Hepatocyte (in vitro differentiated cells): ENCODE results near the gene PACRG. TPM values are rescaled to one million over a fixed set of nuclear protein-coding genes. Genes with fewer than 3 reads are reported as not detected.

Source experiments
- DNase-seq: peaks from one replicate; pipeline ENCODE4 v3.0.0-alpha.2; 2016; ENCODE audit warnings: low spot score
- H2AFZ ChIP-seq: fragments of 200-600 bp; sonication (generic); 2 replicates; pipeline ENCODE4 v1.6.0; 2016; ENCODE audit warnings: antibody characterized with exemption, mild to moderate bottlenecking
- H3K27ac ChIP-seq: fragments of 200-600 bp; sonication (generic); 2 replicates; pipeline ENCODE4 v1.5.1; 2016; ENCODE audit warnings: mild to moderate bottlenecking
- H3K27me3 ChIP-seq: fragments of 200-600 bp; sonication (generic); 2 replicates; pipeline ENCODE4 v1.6.1; 2016
- H3K36me3 ChIP-seq: fragments of 200-600 bp; sonication (generic); replicated peaks from 2 replicates; pipeline ENCODE4 v1.5.1; 2016; ENCODE audit warnings: low read depth; ENCODE audit not compliant: insufficient read depth
- H3K4me1 ChIP-seq: fragments of 200-600 bp; sonication (generic); 2 replicates; pipeline ENCODE4 v1.5.1; 2016; ENCODE audit warnings: mild to moderate bottlenecking, moderate library complexity; ENCODE audit not compliant: insufficient read depth
- H3K4me2 ChIP-seq: fragments of 200-600 bp; sonication (generic); 2 replicates; pipeline ENCODE4 v1.6.0; 2016
- H3K4me3 ChIP-seq: fragments of 200-600 bp; sonication (generic); 2 replicates; pipeline ENCODE4 v1.5.1; 2016; ENCODE audit warnings: mild to moderate bottlenecking
- H3K79me2 ChIP-seq: fragments of 200-600 bp; sonication (generic); 2 replicates; pipeline ENCODE4 v1.6.0; 2017; ENCODE audit warnings: mild to moderate bottlenecking
- H3K9me2 ChIP-seq: fragments of 200-600 bp; sonication (generic); replicated peaks from 2 replicates; pipeline ENCODE4 v1.6.0; 2017; ENCODE audit warnings: mild to moderate bottlenecking; ENCODE audit not compliant: insufficient read depth
- H3K9me3 ChIP-seq: fragments of 200-600 bp; sonication (generic); 2 replicates; pipeline ENCODE4 v1.5.1; 2016; ENCODE audit warnings: low read depth, mild to moderate bottlenecking
- H4K20me1 ChIP-seq: fragments of 200-600 bp; sonication (generic); 2 replicates; pipeline ENCODE4 v1.6.0; 2016; ENCODE audit warnings: mild to moderate bottlenecking; ENCODE audit not compliant: insufficient read depth, poor library complexity, severe bottlenecking
- EZH2 ChIP-seq: fragments of 200-600 bp; sonication (generic); IDR thresholded peaks from 2 replicates; pipeline ENCODE4 v1.6.1; 2016; ENCODE audit warnings: antibody characterized with exemption, mild to moderate bottlenecking, borderline replicate concordance
- EZH2phosphoT487 ChIP-seq: fragments of 200-600 bp; sonication (generic); IDR thresholded peaks from one replicate; pipeline ENCODE4 v1.6.1; 2018; ENCODE audit warnings: antibody characterized with exemption, mild to moderate bottlenecking, low read depth, moderate library complexity; ENCODE audit not compliant: unreplicated experiment, severe bottlenecking
- WGBS: methylation state at CpG from one replicate; pipeline ENCODE4 v1.1.6; 2016; ENCODE audit warnings: low lambda C conversion rate; ENCODE audit errors: missing lambda C conversion rate; 5-methylcytosine and 5-hydroxymethylcytosine counted together
- polyA plus RNA-seq: library from polyadenylated mRNA; unstranded; fragments of >200 nt; fragmentation: Nextera tagmentation; extraction: Ambion mirVana; gene quantifications from 2 replicates; pipeline ENCODE4 v1.2.1, GENCODE V29; 2016
- total RNA-seq: library from RNA; depleted of rRNA; stranded (reverse); fragments of >200 nt; gene quantifications from 2 replicates; pipeline ENCODE4 v1.2.3, GENCODE V29; 2014
- TF ChIP-seq, protein P1 (sequence below): fragments of 200-600 bp; sonication (generic); IDR thresholded peaks from 2 replicates; pipeline ENCODE4 v1.5.1; 2016; ENCODE audit warnings: antibody characterized with exemption, mild to moderate bottlenecking; ENCODE audit not compliant: poor library complexity

The PACRG gene
- total and polyA plus RNA-seq, 2 experiments from 2014 or later: 0.91 to 2.6 TPM

DNA sequence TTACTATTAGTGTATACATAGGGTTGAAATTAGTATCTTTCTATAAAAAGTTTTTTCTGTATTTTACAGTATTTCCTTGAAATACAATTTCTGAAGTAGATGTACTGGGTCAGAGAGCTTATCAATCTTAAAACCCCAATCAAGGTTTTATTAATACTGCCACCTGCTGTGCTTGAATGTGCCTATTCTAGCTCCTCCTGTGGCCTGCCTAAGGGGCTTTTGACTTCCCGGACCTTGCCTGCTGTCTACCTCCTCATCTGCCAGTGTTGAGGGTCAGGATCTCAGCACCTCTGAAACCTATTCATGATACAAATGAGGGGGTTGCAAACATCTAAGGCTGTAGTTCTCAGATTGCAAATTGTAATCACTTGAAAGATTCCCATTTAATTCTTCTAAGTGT lies 9.2 kb downstream of the PACRG start:
- Histone ChIP-seq H3K4me2 (no peak overlapping the region), H3K79me2 (no peaks in the 10 kb centered on the region), H3K4me1 (no peaks in the 10 kb centered on the region), H3K9me2 (no peaks in the 10 kb centered on the region), H3K9me3 (no peaks in the 10 kb centered on the region), H4K20me1 (no peaks in the 10 kb centered on the region), H2AFZ (no peak overlapping the region), H3K4me3 (no peak overlapping the region), H3K27me3 (no peaks in the 10 kb centered on the region), H3K36me3 (no peaks in the 10 kb centered on the region), H3K27ac (no peak overlapping the region)
- DNase-seq: no peak
- TF ChIP-seq, protein P1, sequence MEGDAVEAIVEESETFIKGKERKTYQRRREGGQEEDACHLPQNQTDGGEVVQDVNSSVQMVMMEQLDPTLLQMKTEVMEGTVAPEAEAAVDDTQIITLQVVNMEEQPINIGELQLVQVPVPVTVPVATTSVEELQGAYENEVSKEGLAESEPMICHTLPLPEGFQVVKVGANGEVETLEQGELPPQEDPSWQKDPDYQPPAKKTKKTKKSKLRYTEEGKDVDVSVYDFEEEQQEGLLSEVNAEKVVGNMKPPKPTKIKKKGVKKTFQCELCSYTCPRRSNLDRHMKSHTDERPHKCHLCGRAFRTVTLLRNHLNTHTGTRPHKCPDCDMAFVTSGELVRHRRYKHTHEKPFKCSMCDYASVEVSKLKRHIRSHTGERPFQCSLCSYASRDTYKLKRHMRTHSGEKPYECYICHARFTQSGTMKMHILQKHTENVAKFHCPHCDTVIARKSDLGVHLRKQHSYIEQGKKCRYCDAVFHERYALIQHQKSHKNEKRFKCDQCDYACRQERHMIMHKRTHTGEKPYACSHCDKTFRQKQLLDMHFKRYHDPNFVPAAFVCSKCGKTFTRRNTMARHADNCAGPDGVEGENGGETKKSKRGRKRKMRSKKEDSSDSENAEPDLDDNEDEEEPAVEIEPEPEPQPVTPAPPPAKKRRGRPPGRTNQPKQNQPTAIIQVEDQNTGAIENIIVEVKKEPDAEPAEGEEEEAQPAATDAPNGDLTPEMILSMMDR: peak; percentile 17
- no peak for TF ChIP-seq EZH2phosphoT487
- 26% methylated on average over 1 of the region's 1 CpG for WGBS

DNA sequence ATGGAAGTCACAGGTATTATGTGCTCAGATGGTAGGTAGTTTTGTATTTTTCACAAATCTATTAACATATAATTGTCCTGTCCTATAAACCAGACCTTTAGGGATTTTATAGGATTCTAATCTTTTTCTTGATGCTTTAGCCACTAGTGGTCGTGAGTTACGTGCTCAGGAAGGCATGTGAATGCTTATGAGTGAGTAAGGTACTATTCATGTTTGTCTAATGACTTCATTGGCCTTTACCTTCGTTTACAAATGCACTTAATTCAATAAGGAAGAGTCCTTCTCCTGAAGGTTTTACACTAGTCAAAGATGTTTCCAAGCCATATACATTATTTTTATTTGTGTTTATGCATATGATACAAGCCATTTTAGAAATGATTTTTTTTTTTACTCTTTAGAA lies 23.0 kb downstream of the PACRG start:
- H3K9me3 ChIP-seq: no peaks in the 10 kb centered on the region
- no peaks in the 10 kb centered on the region for H3K4me1 ChIP-seq
- H4K20me1 ChIP-seq: no peaks in the 10 kb centered on the region
- H3K27me3 ChIP-seq: no peaks in the 10 kb centered on the region
- H3K4me3 ChIP-seq: no peak overlapping the region
- DNase-seq: peak; percentile 6
- H3K9me2 ChIP-seq: no peaks in the 10 kb centered on the region
- TF ChIP-seq EZH2phosphoT487: no peak
- no peak for TF ChIP-seq EZH2
- TF ChIP-seq, protein P1: no peak
- no peak overlapping the region for H3K4me2 ChIP-seq
- H3K36me3 ChIP-seq: no peaks in the 10 kb centered on the region
- H2AFZ ChIP-seq: no peak overlapping the region
- no peaks in the 10 kb centered on the region for H3K79me2 ChIP-seq
- 39% methylated on average over 3 of the region's 3 CpGs for WGBS
- H3K27ac ChIP-seq: no peak overlapping the region

DNA sequence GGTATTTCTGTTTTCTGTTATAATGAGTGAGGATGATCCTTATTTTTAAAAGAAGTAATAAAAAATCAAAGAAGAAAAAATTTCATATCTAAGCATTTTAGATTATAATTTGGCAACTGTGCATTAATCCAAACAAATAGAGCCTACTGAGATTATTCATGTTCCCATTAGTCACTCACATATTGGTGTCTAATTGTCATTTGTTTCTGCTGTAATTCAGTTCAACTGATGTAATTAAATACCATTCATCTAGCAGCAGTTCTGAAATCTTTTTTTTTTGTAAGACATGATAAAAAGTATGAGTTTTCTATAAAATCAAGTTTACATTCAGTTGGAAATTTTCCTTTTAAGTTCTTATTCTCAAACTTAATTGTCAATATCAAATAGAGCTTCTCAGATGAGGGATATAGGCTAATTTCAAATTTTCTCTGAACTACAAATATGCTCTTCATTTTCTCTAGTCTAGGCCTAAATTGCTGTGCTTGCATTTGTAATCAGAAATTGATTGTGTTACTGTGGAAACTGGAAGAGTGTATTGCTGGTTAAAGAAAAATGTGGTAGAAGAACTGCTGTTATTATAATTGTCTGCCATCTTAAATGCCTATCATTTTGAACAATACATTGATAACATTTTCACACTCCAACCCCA lies 23.6 kb downstream of the PACRG start:
- Histone ChIP-seq H3K36me3 (no peaks in the 10 kb centered on the region), H3K27me3 (no peaks in the 10 kb centered on the region), H3K27ac (no peak overlapping the region), H3K9me3 (no peaks in the 10 kb centered on the region), H3K4me2 (no peak overlapping the region), H4K20me1 (no peaks in the 10 kb centered on the region), H3K9me2 (no peaks in the 10 kb centered on the region), H2AFZ (no peak overlapping the region), H3K79me2 (no peaks in the 10 kb centered on the region), H3K4me3 (no peak overlapping the region), H3K4me1 (no peaks in the 10 kb centered on the region)
- no peak for DNase-seq
- TF ChIP-seq, protein P1: no peak
- TF ChIP-seq EZH2phosphoT487 (no peak), EZH2 (no peak)

DNA sequence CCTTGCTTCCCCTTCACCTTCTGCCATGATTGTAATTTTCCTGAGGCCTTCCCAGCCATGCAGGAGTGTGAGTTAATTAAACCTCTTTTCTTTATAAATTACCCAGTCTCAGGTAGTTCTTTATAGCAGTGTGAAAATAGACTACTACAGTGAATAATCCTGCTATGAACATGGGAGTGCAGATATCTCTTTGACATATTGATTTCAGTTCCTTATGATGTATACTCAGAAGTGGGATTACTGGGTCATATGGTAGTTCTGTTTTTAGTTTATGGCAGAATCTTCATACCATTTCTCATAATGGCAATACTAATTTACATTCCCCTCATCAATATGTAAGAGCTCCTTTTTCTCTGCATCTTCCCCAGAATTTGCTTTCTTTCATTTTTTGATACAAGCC lies 26.0 kb downstream of the PACRG start:
- Histone ChIP-seq H3K4me1 (no peaks in the 10 kb centered on the region), H4K20me1 (no peaks in the 10 kb centered on the region), H3K4me2 (no peak overlapping the region), H3K9me3 (no peaks in the 10 kb centered on the region), H3K9me2 (no peaks in the 10 kb centered on the region), H3K27me3 (no peaks in the 10 kb centered on the region), H3K79me2 (no peaks in the 10 kb centered on the region), H3K27ac (no peak overlapping the region), H2AFZ (no peak overlapping the region), H3K36me3 (no peaks in the 10 kb centered on the region), H3K4me3 (no peak overlapping the region)
- TF ChIP-seq, protein P1: no peak
- no peak for DNase-seq
